Fibroblast of lung (primary cell): ENCODE measurements around the gene XIAP.

Experiments used
- EZH2 ChIP-seq: IDR thresholded peaks from 2 replicates; pipeline ENCODE4 v1.5.1; 2012; ENCODE audit warnings: low read length, control low read depth, mild to moderate bottlenecking; ENCODE audit errors: missing control alignments
- TF ChIP-seq, protein P1 (sequence below), 2 donors: IDR thresholded peaks in 1 of 2; conservative IDR thresholded peaks in 1 of 2; 1 replicate in 1 of 2; 2 replicates in 1 of 2; pipeline ENCODE4 v1.5.1; 2011 to 2012; ENCODE audit warnings: low read length in 2 of 2, control low read depth in 1 of 2, inconsistent platforms in 1 of 2, low read depth in 1 of 2, mild to moderate bottlenecking in 1 of 2

DNA sequence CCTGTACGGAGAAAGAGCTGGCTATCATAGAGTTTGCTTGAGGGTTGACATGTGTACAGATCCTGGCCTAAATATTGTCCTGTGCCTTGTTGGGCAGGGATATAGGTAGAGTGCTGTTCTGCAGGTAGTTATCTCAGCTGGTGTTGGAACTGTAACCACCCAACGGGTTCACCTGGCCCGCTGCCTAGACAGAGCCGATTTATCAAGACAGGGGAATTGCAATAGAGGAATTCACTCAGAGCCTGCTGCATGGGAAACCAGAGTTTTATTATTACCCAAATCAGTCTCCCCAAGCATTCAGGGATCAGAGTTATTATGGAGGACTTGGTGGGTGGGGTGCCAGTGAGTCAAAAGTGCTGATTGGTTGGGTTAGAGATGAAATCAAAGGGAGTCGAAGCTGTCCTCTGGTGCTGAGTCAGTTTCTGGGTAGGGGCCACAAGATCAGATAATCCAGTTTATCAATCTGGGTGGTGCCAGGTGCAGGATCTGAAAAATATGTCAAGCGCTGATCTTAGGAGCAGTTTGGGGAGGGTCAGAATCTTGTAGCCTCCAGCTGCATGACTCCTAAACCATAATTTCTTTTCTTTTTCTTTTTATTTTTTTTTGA lies 42.5 kb upstream of the XIAP start:
- TF ChIP-seq, protein P1, sequence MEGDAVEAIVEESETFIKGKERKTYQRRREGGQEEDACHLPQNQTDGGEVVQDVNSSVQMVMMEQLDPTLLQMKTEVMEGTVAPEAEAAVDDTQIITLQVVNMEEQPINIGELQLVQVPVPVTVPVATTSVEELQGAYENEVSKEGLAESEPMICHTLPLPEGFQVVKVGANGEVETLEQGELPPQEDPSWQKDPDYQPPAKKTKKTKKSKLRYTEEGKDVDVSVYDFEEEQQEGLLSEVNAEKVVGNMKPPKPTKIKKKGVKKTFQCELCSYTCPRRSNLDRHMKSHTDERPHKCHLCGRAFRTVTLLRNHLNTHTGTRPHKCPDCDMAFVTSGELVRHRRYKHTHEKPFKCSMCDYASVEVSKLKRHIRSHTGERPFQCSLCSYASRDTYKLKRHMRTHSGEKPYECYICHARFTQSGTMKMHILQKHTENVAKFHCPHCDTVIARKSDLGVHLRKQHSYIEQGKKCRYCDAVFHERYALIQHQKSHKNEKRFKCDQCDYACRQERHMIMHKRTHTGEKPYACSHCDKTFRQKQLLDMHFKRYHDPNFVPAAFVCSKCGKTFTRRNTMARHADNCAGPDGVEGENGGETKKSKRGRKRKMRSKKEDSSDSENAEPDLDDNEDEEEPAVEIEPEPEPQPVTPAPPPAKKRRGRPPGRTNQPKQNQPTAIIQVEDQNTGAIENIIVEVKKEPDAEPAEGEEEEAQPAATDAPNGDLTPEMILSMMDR (conservative IDR thresholded peaks at IDR 0.05 in 1 of 2, IDR thresholded peaks at IDR 0.05 in 1 of 2; ENCODE audit: low read depth in 1 of 2, low read length in 2 of 2) = no peak
- no peak for TF ChIP-seq EZH2
